ENCODE measurements around the gene PTOV1.

PTOV1 gene

GRCh38 chr19:49869484-49870308 is 18.7 kb downstream of the PTOV1 start (continued):
- no peak for TF ChIP-seq ZNF670 (tag by site-specific recombination; IDR thresholded peaks at IDR 0.05; ENCODE audit: low read depth)
- TF ChIP-seq ZBTB6 (tag by site-specific recombination; IDR thresholded peaks at IDR 0.05): no peak
- TF ChIP-seq ZNF140 (tag by site-specific recombination; IDR thresholded peaks at IDR 0.05): no peak
- peak; percentile 58; the same call in 1 of the 2 replicates for TF ChIP-seq ZNF777 (tag by site-specific recombination; IDR thresholded peaks at IDR 0.05; ENCODE audit: borderline replicate concordance)
- no peak for TF ChIP-seq ZNF837 (tag by site-specific recombination; IDR thresholded peaks at IDR 0.05)
- no peak for TF ChIP-seq ZNF157 (tag by site-specific recombination; IDR thresholded peaks at IDR 0.05)
- TF ChIP-seq ZNF555 (tag by site-specific recombination; conservative IDR thresholded peaks at IDR 0.05): no peak

- ChIA-PET POLR2A (interaction anchor here (0.9 kb wide), 1 partner anchor 59 kb away, joined by 4 read pairs; the partner anchor contains the start of gene NUP62), CTCF (no interaction called here)
- Histone ChIP-seq H3K27ac (ENCODE audit: extremely low read depth, low read depth, low read length) (peak overlapping the region; percentile 92), H3K9me3 (ENCODE audit: control insufficient read depth, insufficient read depth, low read depth, low read length) (no peaks in the 10 kb centered on the region), H3K4me3 (ENCODE audit: low read depth, low read length) (peak overlapping the region; percentile 40), H3K4me1 (ENCODE audit: control insufficient read depth, insufficient read depth, low read length) (peaks cover 27% of the 10 kb centered on the region), H3K36me3 (ENCODE audit: control insufficient read depth in 2 of 2, insufficient read depth in 1 of 2, low read length in 2 of 2) (peaks cover 0 to 25% of the 10 kb centered on the region in 2 experiments; a peak in 2 of 3 replicates)
- TF ChIP-seq ZNF280D (tag by site-specific recombination; IDR thresholded peaks at IDR 0.05) (no peak), SCRT1 (tag by site-specific recombination; IDR thresholded peaks at IDR 0.05; ENCODE audit: borderline replicate concordance) (peak; percentile 30; the same call in 1 of the 2 replicates), ZNF580 (tag by site-specific recombination; IDR thresholded peaks at IDR 0.05) (0 out of 2 replicates have a peak, but pooled peaks have one; percentile 6), ZSCAN4 (tag by site-specific recombination; IDR thresholded peaks at IDR 0.05) (0 out of 2 replicates have a peak, but pooled peaks have one; percentile 5), ZSCAN5A (tag by site-specific recombination; IDR thresholded peaks at IDR 0.05) (no peak), ZNF513 (tag by site-specific recombination; IDR thresholded peaks at IDR 0.05) (no peak), ZNF24 (tag by site-specific recombination; IDR thresholded peaks at IDR 0.05) (0 out of 2 replicates have a peak, but pooled peaks have one; percentile 23), ZFP69B (tag by site-specific recombination; IDR thresholded peaks at IDR 0.05) (peak; percentile 83), KLF1 (tag by site-specific recombination; IDR thresholded peaks at IDR 0.05) (peak; percentile 32; the same call in 1 of the 2 replicates), ZNF660 (tag by site-specific recombination; IDR thresholded peaks at IDR 0.05) (no peak), ZNF692 (tag by site-specific recombination; IDR thresholded peaks at IDR 0.05) (0 out of 2 replicates have a peak, but pooled peaks have one; percentile 77), OVOL3 (tag by site-specific recombination; IDR thresholded peaks at IDR 0.05) (no peak), MEIS1 (CRISPR knock-in tag; IDR thresholded peaks at IDR 0.05; ENCODE audit: borderline replicate concordance) (no peak), SCRT2 (tag by site-specific recombination; IDR thresholded peaks at IDR 0.05) (peak; percentile 79)
Observed at GRCh38 chr19:49870309-49870901, 19.4 kb downstream of the PTOV1 start.

Data from HEK293 (cell line).